A673 (cell line): ENCODE results near the gene MAB21L4. TPM values are rescaled to one million over a fixed set of nuclear protein-coding genes. Genes with fewer than 3 reads are reported as not detected.

ENCODE experiments used
- BruUV-seq: library from RNA; stranded (reverse); fragments of 400-500 nt; replicated peaks from 2 replicates; lab custom pipeline; 2021; lab: Mats Ljungman, UMichigan
- CTCF ChIA-PET: fragments of 300-600 bp; sonication (Branson Sonifier 250); formaldehyde crosslinking; loops from one replicate; lab custom pipeline; 2022; ENCODE audit warnings: antibody characterized with exemption; lab: Charles Lee
- POLR2A ChIA-PET: fragments of 300-600 bp; sonication (Branson Sonifier 250); formaldehyde crosslinking; loops from one replicate; lab custom pipeline; 2022; ENCODE audit warnings: antibody characterized with exemption; ENCODE audit not compliant: low non-redundant PET; lab: Charles Lee
- DNase-seq: peaks from one replicate; pipeline ENCODE4 v3.0.0-alpha.2; 2015; ENCODE audit warnings: low spot score
- H3K27ac ChIP-seq: fragments of 200-600 bp; sonication (generic); 2 replicates; pipeline ENCODE4 v1.5.1; 2016; ENCODE audit warnings: mixed run types, low read depth, mild to moderate bottlenecking, mixed read lengths, antibody characterized with exemption, low read length; ENCODE audit not compliant: poor library complexity, severe bottlenecking
- H3K27me3 ChIP-seq: fragments of 200-600 bp; sonication (generic); replicated peaks from 2 replicates; pipeline ENCODE4 v1.6.1; 2017; ENCODE audit warnings: mixed run types, low read depth, mild to moderate bottlenecking, mixed read lengths, antibody characterized with exemption, low read length; ENCODE audit not compliant: insufficient read depth, poor library complexity
- H3K36me3 ChIP-seq: fragments of 200-600 bp; sonication (generic); 2 replicates; pipeline ENCODE4 v1.6.1; 2016; ENCODE audit warnings: mixed run types, mild to moderate bottlenecking, mixed read lengths, antibody characterized with exemption, low read length; ENCODE audit not compliant: insufficient read depth, poor library complexity, severe bottlenecking
- H3K4me1 ChIP-seq: fragments of 200-600 bp; sonication (generic); 2 replicates; pipeline ENCODE4 v1.6.1; 2017; ENCODE audit warnings: mixed run types, mild to moderate bottlenecking, mixed read lengths, antibody characterized with exemption, low read length; ENCODE audit not compliant: insufficient read depth, poor library complexity, severe bottlenecking
- H3K4me3 ChIP-seq: fragments of 200-600 bp; sonication (generic); 2 replicates; pipeline ENCODE4 v1.5.1; 2016; ENCODE audit warnings: low read depth, mixed run types, mild to moderate bottlenecking, mixed read lengths, low read length; ENCODE audit not compliant: poor library complexity, severe bottlenecking
- H3K9me3 ChIP-seq: fragments of 200-600 bp; sonication (generic); 2 replicates; pipeline ENCODE4 v1.6.1; 2016; ENCODE audit warnings: mixed run types, low read depth, mild to moderate bottlenecking, mixed read lengths, antibody characterized with exemption, low read length; ENCODE audit not compliant: poor library complexity, severe bottlenecking
- CTCF ChIP-seq: fragments of 300-800, 200-600 bp; sonication (generic); conservative IDR thresholded peaks from 2 replicates; pipeline ENCODE4 v1.5.1; 2017; ENCODE audit warnings: low read depth, mild to moderate bottlenecking, antibody characterized with exemption, low read length, moderate library complexity, mixed read lengths
- EZH2 ChIP-seq: fragments of 200-600 bp; sonication (generic); IDR thresholded peaks from 2 replicates; pipeline ENCODE4 v1.6.1; 2017; ENCODE audit warnings: borderline replicate concordance, low read depth, mild to moderate bottlenecking, mixed read lengths, antibody characterized with exemption, low read length; ENCODE audit not compliant: poor library complexity, severe bottlenecking
- intact Hi-C: fragments of 100-400 bp; cut with micrococcal nuclease; formaldehyde crosslinking; loops from one replicate; pipeline ENCODE4 v1.10.0; 2022; ENCODE audit not compliant: unreplicated experiment
- total RNA-seq: library from RNA; stranded (reverse); gene quantifications from 2 replicates; pipeline ENCODE4 v1.2.3, GENCODE V29; 2021

MAB21L4 gene
- total RNA-seq, 1 experiment from 2014 or later = not detected

DNA sequence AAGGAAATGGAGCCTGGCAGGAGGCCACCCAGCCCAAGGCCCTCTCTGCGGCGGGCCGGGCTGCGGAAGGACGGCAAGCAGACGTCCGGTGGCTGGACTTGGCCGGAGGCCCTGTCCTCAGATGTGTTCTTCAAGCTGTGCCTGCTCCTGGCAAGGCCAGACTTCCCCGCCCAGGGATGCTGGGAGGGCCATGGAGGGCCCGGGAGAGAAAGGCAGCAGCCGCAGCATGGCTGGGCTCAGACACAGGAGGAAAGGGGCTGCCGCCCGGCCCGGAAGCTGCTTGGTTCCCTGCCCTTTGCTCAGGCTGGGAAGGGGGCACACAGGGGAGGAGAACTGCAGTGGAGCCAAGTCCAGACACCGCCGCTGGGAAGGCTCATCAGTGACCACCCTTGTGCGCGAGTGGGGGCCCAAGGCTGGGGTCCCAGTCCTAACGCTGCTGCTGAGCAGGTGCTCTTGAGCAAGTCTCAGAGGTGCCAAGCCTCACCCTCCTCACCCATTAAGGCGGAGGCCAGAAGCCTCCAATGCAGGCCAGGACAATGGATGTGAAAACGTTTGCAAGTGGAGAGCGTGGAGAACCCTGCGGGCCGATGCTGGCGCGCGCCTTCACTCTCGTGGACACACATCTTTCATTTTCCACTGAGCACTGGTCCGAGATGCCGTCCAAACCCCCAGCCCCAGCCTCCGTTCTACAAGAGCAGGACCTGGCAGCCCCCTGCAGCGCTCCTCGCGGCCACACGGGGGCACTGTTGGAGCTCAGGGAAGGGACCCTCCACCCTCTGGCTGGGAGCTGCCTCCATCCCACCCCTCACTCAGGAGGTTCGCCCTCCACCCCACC is 18.1 kb upstream of the MAB21L4 start:
- intact Hi-C loops = loop anchor here (10.0 kb wide), 1 partner anchor 161 kb away; no protein-coding TSS in a partner anchor
- POLR2A ChIA-PET = no interaction called here
- CTCF ChIA-PET = interaction anchor here (0.7 to 1.0 kb wide), 5 partner anchors 9 to 235 kb away, joined by 3 to 6 read pairs (median 3); partner anchors contain the start of genes CROCC2 and PASK
- H3K4me3 ChIP-seq = no peak overlapping the region
- peak; percentile 79 for DNase-seq
- TF ChIP-seq CTCF = peak; percentile 99
- no peak for TF ChIP-seq EZH2
- peaks cover 24% of the 10 kb centered on the region for H3K4me1 ChIP-seq
- H3K27ac ChIP-seq = no peak overlapping the region
- H3K36me3 ChIP-seq = no peaks in the 10 kb centered on the region
- no TSS peak for BruUV-seq
- no peaks in the 10 kb centered on the region for H3K27me3 ChIP-seq
- H3K9me3 ChIP-seq = no peaks in the 10 kb centered on the region

DNA sequence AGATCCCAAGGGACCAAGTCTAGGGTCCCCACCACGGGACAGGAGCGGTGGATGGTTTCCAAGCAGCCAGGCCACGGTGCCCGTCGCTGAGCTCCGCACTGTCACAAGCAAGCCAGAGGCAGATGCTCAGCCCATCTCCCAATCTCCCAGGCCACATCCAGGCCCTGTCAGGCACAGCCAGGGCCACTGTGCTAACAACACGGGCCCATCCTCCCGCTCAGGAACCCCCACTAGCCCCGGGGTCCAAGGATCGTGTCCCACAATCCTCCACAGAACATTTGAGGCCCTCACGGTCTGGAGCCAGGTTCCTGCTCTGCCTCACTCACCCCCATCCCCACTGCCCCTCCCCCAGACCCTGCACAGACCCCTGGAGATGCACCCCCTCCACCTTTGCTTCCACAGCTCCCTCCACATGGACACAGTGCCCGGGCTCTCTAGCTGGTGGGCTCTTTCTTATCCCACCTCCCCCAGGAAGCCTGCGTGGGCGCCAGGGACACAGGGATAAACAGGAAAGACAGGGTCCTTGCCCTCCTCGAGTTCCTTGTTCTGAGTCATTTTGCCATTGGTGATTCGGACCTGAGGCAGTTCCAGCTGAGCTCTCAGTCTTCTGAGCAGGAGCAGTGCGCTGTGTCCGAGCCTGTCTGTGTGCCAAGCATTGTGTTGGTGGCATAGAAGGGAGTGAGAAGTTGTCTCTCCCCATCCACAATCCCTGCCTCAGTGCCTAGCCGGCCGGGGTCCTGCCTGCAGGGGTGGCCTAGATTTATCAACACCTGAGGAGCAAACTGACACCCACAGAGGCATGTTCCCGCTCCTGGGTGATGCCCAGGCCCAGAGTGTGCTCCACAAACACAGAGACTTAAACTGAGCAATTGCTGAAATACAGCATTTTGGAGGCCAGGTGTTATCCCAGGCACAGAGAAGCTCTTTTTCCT is 17.2 kb upstream of the MAB21L4 start:
- H3K9me3 ChIP-seq = no peaks in the 10 kb centered on the region
- TF ChIP-seq EZH2 (no peak), CTCF (no peak)
- no peak overlapping the region for H3K27ac ChIP-seq
- CTCF ChIA-PET = interaction anchor here (0.6 kb wide), 1 partner anchor 165 kb away, joined by 4 read pairs; no protein-coding TSS in a partner anchor
- no peak overlapping the region for H3K4me3 ChIP-seq
- no peaks in the 10 kb centered on the region for H3K36me3 ChIP-seq
- H3K4me1 ChIP-seq = peaks cover 24% of the 10 kb centered on the region
- no peak for DNase-seq
- H3K27me3 ChIP-seq = no peaks in the 10 kb centered on the region
- no TSS peak for BruUV-seq
- intact Hi-C loops = loop anchor here (10.0 kb wide), 1 partner anchor 162 kb away; no protein-coding TSS in a partner anchor
- POLR2A ChIA-PET = no interaction called here

DNA sequence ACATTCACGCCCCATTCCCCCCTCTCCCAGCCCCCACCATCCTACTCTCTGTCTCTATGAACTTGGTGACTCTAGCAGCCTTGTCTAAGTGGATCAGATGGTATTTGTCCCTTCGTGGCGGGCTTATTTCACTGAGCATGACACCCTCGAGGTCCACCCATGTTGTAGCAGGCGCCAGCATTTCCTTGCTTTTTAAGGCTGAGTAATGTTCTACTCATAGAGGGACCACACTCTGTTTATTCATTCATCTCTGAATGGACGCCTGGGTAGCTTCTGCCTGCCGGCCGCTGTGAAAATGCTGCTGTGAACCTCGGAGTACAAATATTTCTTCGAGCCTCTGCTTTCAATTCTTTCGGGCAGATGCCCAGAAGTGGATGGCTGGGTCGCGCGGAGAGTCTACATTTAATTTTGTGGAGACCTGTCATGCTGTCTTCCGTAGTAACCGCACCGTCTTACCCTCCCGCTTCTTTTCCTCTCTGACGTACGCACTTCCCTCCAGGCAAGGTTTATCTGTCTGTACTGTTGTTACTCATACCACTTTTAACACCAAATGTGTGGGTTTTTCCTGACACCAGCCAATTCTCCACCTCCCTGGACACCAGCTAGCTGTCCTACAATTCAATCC is 15.8 kb upstream of the MAB21L4 start:
- H3K4me1 ChIP-seq = peaks cover 16% of the 10 kb centered on the region
- H3K9me3 ChIP-seq = no peaks in the 10 kb centered on the region
- intact Hi-C loops = loop anchor here (10.0 kb wide), 1 partner anchor 163 kb away; no protein-coding TSS in a partner anchor
- H3K27ac ChIP-seq = no peak overlapping the region
- BruUV-seq = no TSS peak
- CTCF ChIA-PET = no interaction called here
- no peaks in the 10 kb centered on the region for H3K27me3 ChIP-seq
- POLR2A ChIA-PET = no interaction called here
- TF ChIP-seq CTCF (no peak), EZH2 (no peak)
- no peaks in the 10 kb centered on the region for H3K36me3 ChIP-seq
- no peak for DNase-seq
- H3K4me3 ChIP-seq = no peak overlapping the region
